Measurements from ENCODE around the gene CCDC14. TPM values are rescaled to one million over a fixed set of nuclear protein-coding genes. Genes with fewer than 3 reads are reported as not detected.
A peak's percentile ranks its signal among the peaks of the same experiment; 100 is the strongest.

The CCDC14 gene
- total and polyA plus RNA-seq, 4 experiments from 2014 or later = 6.3 to 47.0 (median 26.9) TPM

GRCh38 chr3:123929325-123929724, 31.7 kb downstream of the CCDC14 start:
- Histone ChIP-seq H3K27ac (ENCODE audit: low read depth, low read length) (no peak overlapping the region), H3K4me1 (ENCODE audit: insufficient read depth, low read length) (no peaks in the 10 kb centered on the region), H3K36me3 (ENCODE audit: insufficient read depth, low read length) (no peaks in the 10 kb centered on the region), H3K9me3 (ENCODE audit: control insufficient read depth in 1 of 2, low read length in 2 of 2) (no peaks in the 10 kb centered on the region), H3K4me3 (ENCODE audit: low read length in 2 of 2) (no peak overlapping the region), H3K27me3 (ENCODE audit: insufficient read depth, low read length) (no peaks in the 10 kb centered on the region)
- H3K4me1 Mint-ChIP-seq = peaks cover 0 to 4% (median 2%) of the 10 kb centered on the region in 4 donors
- DNase-seq = no peak
- ChIA-PET CTCF (ENCODE audit: partially characterized antibody) (no interaction called here), POLR2A (ENCODE audit: partially characterized antibody) (no interaction called here)
- peaks cover 52 to 57% of the 10 kb centered on the region in 2 donors for H3K36me3 Mint-ChIP-seq
- no peaks in the 10 kb centered on the region for H3K27me3 Mint-ChIP-seq
- peaks cover 0 to 7% (median 2%) of the 10 kb centered on the region in 8 donors for H3K9me3 Mint-ChIP-seq
- no peak overlapping the region for H3K4me3 Mint-ChIP-seq
- H3K27ac Mint-ChIP-seq = peak overlapping the region in 1 of 7 donors; percentile 2
- intact Hi-C loops (cut with micrococcal nuclease) = no loop called here

DNA sequence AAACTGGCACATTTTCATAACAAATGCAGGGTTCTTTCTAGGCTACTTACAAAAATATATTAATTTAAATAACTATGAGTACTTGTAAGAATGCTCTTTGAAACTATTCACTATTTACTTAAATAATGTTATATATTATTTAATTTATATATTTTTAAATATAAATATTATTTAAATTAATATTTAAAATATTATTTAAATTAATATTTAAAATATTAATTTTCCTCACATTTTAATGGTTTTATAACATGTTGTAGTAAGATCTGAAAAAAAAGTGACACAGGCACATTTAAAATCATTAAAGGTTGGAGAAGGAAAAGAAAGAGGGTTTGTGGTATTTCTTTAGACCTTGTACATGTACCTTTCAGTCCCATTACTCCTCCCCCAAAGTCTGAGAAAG, 34.6 kb downstream of the CCDC14 start:
- POLR2A ChIA-PET (ENCODE audit: partially characterized antibody) = no interaction called here
- no peaks in the 10 kb centered on the region for H3K9me3 ChIP-seq (ENCODE audit: control insufficient read depth in 1 of 2, low read length in 2 of 2)
- no peak overlapping the region for H3K4me3 ChIP-seq (ENCODE audit: low read length in 2 of 2)
- no peaks in the 10 kb centered on the region for H3K36me3 ChIP-seq (ENCODE audit: insufficient read depth, low read length)
- no peak overlapping the region for H3K27ac ChIP-seq (ENCODE audit: low read depth, low read length)
- no peak for DNase-seq
- Mint-ChIP-seq H3K36me3 (peaks cover 64 to 68% of the 10 kb centered on the region in 2 donors), H3K27me3 (no peaks in the 10 kb centered on the region), H3K4me3 (no peak overlapping the region), H3K4me1 (peaks cover 0 to 1% (median 0%) of the 10 kb centered on the region in 4 donors), H3K27ac (no peak overlapping the region), H3K9me3 (peaks cover 0 to 35% (median 25%) of the 10 kb centered on the region in 8 donors)
- no peaks in the 10 kb centered on the region for H3K4me1 ChIP-seq (ENCODE audit: insufficient read depth, low read length)
- intact Hi-C loops (cut with micrococcal nuclease) = no loop called here
- CTCF ChIA-PET (ENCODE audit: partially characterized antibody) = no interaction called here
- no peaks in the 10 kb centered on the region for H3K27me3 ChIP-seq (ENCODE audit: insufficient read depth, low read length)

- H3K27me3 ChIP-seq (ENCODE audit: insufficient read depth, low read length) = no peaks in the 10 kb centered on the region
- intact Hi-C loops (cut with micrococcal nuclease) = no loop called here
- ChIA-PET POLR2A (ENCODE audit: partially characterized antibody) (no interaction called here), CTCF (ENCODE audit: partially characterized antibody) (no interaction called here)
- Mint-ChIP-seq H3K4me1 (no peaks in the 10 kb centered on the region), H3K27me3 (no peaks in the 10 kb centered on the region), H3K27ac (peak overlapping the region in 1 of 7 donors; percentile 45), H3K36me3 (peaks cover 55 to 72% of the 10 kb centered on the region in 2 donors), H3K9me3 (peaks cover 0 to 54% (median 41%) of the 10 kb centered on the region in 8 donors), H3K4me3 (peak overlapping the region in 1 of 8 donors; percentile 24)
- H3K4me1 ChIP-seq (ENCODE audit: insufficient read depth, low read length) = no peaks in the 10 kb centered on the region
- H3K4me3 ChIP-seq (ENCODE audit: low read length in 2 of 2) = no peak overlapping the region
- no peak for DNase-seq
- no peak overlapping the region for H3K27ac ChIP-seq (ENCODE audit: low read depth, low read length)
- no peaks in the 10 kb centered on the region for H3K36me3 ChIP-seq (ENCODE audit: insufficient read depth, low read length)
- H3K9me3 ChIP-seq (ENCODE audit: control insufficient read depth in 1 of 2, low read length in 2 of 2) = peaks cover 0 to 9% of the 10 kb centered on the region in 2 donors
These were observed 40.2 kb downstream of the CCDC14 start for GRCh38 chr3:123920868-123921267.

DNA sequence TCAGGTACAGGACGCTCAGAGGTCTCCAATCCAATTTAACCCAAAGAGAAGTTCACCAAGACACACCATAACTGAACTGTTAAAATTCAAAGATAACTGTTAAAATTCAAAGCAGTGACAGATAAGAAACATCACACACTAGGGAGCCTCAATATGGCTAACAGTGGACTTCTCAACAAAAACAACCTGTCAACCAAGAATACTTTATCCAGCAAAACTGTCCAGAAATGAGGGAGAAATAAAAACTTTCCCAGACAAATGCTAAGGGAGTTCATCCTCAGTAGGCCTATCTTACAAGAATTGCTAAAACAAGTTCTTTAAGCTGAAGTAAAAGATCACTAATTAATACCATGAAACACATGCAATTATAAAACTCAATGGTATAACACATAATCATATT, 40.6 kb downstream of the CCDC14 start:
- no peak for DNase-seq
- Mint-ChIP-seq H3K36me3 (peaks cover 52 to 74% of the 10 kb centered on the region in 2 donors), H3K4me3 (no peak overlapping the region), H3K27me3 (no peaks in the 10 kb centered on the region), H3K4me1 (no peaks in the 10 kb centered on the region), H3K27ac (no peak overlapping the region), H3K9me3 (peaks cover 0 to 54% (median 41%) of the 10 kb centered on the region in 8 donors)
- POLR2A ChIA-PET (ENCODE audit: partially characterized antibody) = no interaction called here
- Histone ChIP-seq H3K27me3 (ENCODE audit: insufficient read depth, low read length) (no peaks in the 10 kb centered on the region), H3K9me3 (ENCODE audit: control insufficient read depth in 1 of 2, low read length in 2 of 2) (peaks cover 0 to 9% of the 10 kb centered on the region in 2 donors), H3K27ac (ENCODE audit: low read depth, low read length) (no peak overlapping the region), H3K4me3 (ENCODE audit: low read length in 2 of 2) (no peak overlapping the region), H3K4me1 (ENCODE audit: insufficient read depth, low read length) (no peaks in the 10 kb centered on the region), H3K36me3 (ENCODE audit: insufficient read depth, low read length) (no peaks in the 10 kb centered on the region)
- intact Hi-C loops (cut with micrococcal nuclease) = no loop called here
- CTCF ChIA-PET (ENCODE audit: partially characterized antibody) = no interaction called here

DNA sequence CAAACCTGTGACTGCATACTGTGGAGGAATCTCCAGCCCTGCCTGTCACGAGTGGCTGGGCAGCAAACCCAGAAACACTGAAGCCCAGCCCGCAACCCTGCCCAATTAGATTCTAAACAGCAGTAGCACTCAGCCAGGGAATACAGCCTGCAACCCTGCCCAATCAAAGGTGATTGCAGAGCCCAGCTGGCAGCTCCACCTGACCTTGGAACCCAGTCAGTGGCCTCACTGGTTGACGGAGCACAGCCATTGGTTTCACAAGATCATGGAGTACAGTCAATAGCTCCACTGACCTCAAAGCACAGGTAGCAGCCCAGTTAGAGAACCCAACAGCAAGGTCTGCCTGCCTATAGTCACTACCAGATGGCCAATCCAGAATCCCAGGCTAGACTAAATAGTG, 41.7 kb downstream of the CCDC14 start:
- CTCF ChIA-PET (ENCODE audit: partially characterized antibody) = no interaction called here
- no peak overlapping the region for H3K27ac Mint-ChIP-seq
- POLR2A ChIA-PET (ENCODE audit: partially characterized antibody) = no interaction called here

GRCh38 chr3:123914829-123915228, 46.2 kb downstream of the CCDC14 start:
- no peaks in the 10 kb centered on the region for H3K4me1 ChIP-seq (ENCODE audit: insufficient read depth, low read length)
- H3K27ac Mint-ChIP-seq = no peak overlapping the region
- H3K27ac ChIP-seq (ENCODE audit: low read depth, low read length) = no peak overlapping the region
- CTCF ChIA-PET (ENCODE audit: partially characterized antibody) = no interaction called here
- H3K27me3 Mint-ChIP-seq = no peaks in the 10 kb centered on the region
- H3K4me3 ChIP-seq (ENCODE audit: low read length in 2 of 2) = no peak overlapping the region
- H3K36me3 Mint-ChIP-seq = peaks cover 11 to 24% of the 10 kb centered on the region in 2 donors
- POLR2A ChIA-PET (ENCODE audit: partially characterized antibody) = no interaction called here
- no peak for DNase-seq
- H3K4me3 Mint-ChIP-seq = no peak overlapping the region
- no peaks in the 10 kb centered on the region for H3K36me3 ChIP-seq (ENCODE audit: insufficient read depth, low read length)
- H3K9me3 ChIP-seq (ENCODE audit: control insufficient read depth in 1 of 2, low read length in 2 of 2) = no peaks in the 10 kb centered on the region
- H3K4me1 Mint-ChIP-seq = no peaks in the 10 kb centered on the region
- peaks cover 0 to 3% (median 2%) of the 10 kb centered on the region in 8 donors for H3K9me3 Mint-ChIP-seq
- H3K27me3 ChIP-seq (ENCODE audit: insufficient read depth, low read length) = no peaks in the 10 kb centered on the region
- intact Hi-C loops (cut with micrococcal nuclease) = no loop called here

More for the DNA sequence above, 41.7 kb downstream of the CCDC14 start:
- H3K27me3 ChIP-seq (ENCODE audit: insufficient read depth, low read length) = no peaks in the 10 kb centered on the region
- H3K27ac ChIP-seq (ENCODE audit: low read depth, low read length) = no peak overlapping the region
- H3K4me3 Mint-ChIP-seq = no peak overlapping the region
- intact Hi-C loops (cut with micrococcal nuclease) = no loop called here
- H3K27me3 Mint-ChIP-seq = no peaks in the 10 kb centered on the region
- peaks cover 0 to 9% of the 10 kb centered on the region in 2 donors for H3K9me3 ChIP-seq (ENCODE audit: control insufficient read depth in 1 of 2, low read length in 2 of 2)
- no peaks in the 10 kb centered on the region for H3K4me1 Mint-ChIP-seq
- no peak for DNase-seq
- no peak overlapping the region for H3K4me3 ChIP-seq (ENCODE audit: low read length in 2 of 2)
- H3K36me3 ChIP-seq (ENCODE audit: insufficient read depth, low read length) = no peaks in the 10 kb centered on the region
- H3K9me3 Mint-ChIP-seq = peaks cover 0 to 48% (median 39%) of the 10 kb centered on the region in 8 donors
- no peaks in the 10 kb centered on the region for H3K4me1 ChIP-seq (ENCODE audit: insufficient read depth, low read length)
- H3K36me3 Mint-ChIP-seq = peaks cover 53 to 70% of the 10 kb centered on the region in 2 donors

- Histone ChIP-seq H3K4me1 (ENCODE audit: insufficient read depth, low read length) (no peaks in the 10 kb centered on the region), H3K27me3 (ENCODE audit: insufficient read depth, low read length) (no peaks in the 10 kb centered on the region), H3K27ac (ENCODE audit: low read depth, low read length) (no peak overlapping the region), H3K4me3 (ENCODE audit: low read length in 2 of 2) (no peak overlapping the region), H3K36me3 (ENCODE audit: insufficient read depth, low read length) (no peaks in the 10 kb centered on the region), H3K9me3 (ENCODE audit: control insufficient read depth in 1 of 2, low read length in 2 of 2) (no peaks in the 10 kb centered on the region)
- POLR2A ChIA-PET (ENCODE audit: partially characterized antibody) = no interaction called here
- no peak for DNase-seq
- CTCF ChIA-PET (ENCODE audit: partially characterized antibody) = no interaction called here
- no peak overlapping the region for H3K27ac Mint-ChIP-seq
- no peak overlapping the region for H3K4me3 Mint-ChIP-seq
- intact Hi-C loops (cut with micrococcal nuclease) = no loop called here
- no peaks in the 10 kb centered on the region for H3K9me3 Mint-ChIP-seq
- no peaks in the 10 kb centered on the region for H3K4me1 Mint-ChIP-seq
- peaks cover 0 to 2% of the 10 kb centered on the region in 2 donors for H3K27me3 Mint-ChIP-seq
- H3K36me3 Mint-ChIP-seq = peaks cover 0 to 4% of the 10 kb centered on the region in 2 donors
These were observed 51.2 kb downstream of the CCDC14 start for GRCh38 chr3:123909785-123910184.

- ChIA-PET CTCF (ENCODE audit: partially characterized antibody) (no interaction called here), POLR2A (ENCODE audit: partially characterized antibody) (no interaction called here)
- intact Hi-C loops (cut with micrococcal nuclease) = no loop called here
- H3K27ac ChIP-seq (ENCODE audit: low read depth, low read length) = no peak overlapping the region
- H3K27me3 ChIP-seq (ENCODE audit: insufficient read depth, low read length) = no peaks in the 10 kb centered on the region
- Mint-ChIP-seq H3K36me3 (no peaks in the 10 kb centered on the region), H3K27ac (no peak overlapping the region), H3K9me3 (no peaks in the 10 kb centered on the region), H3K4me3 (no peak overlapping the region), H3K27me3 (peaks cover 3 to 4% of the 10 kb centered on the region in 2 donors), H3K4me1 (no peaks in the 10 kb centered on the region)
- no peaks in the 10 kb centered on the region for H3K9me3 ChIP-seq (ENCODE audit: control insufficient read depth in 1 of 2, low read length in 2 of 2)
- H3K4me3 ChIP-seq (ENCODE audit: low read length in 2 of 2) = no peak overlapping the region
- no peak for DNase-seq
- no peaks in the 10 kb centered on the region for H3K4me1 ChIP-seq (ENCODE audit: insufficient read depth, low read length)
- no peaks in the 10 kb centered on the region for H3K36me3 ChIP-seq (ENCODE audit: insufficient read depth, low read length)
These were observed 53.3 kb downstream of the CCDC14 start for GRCh38 chr3:123907720-123908119.
